GM10847 (cell line): ENCODE measurements around the gene C2CD4A.

Source experiments
- POLR2A ChIP-seq: IDR thresholded peaks from 2 replicates; pipeline ENCODE4 v1.6.1; 2011; ENCODE audit not compliant: insufficient read length; ENCODE audit errors: extremely low read depth

C2CD4A gene

DNA sequence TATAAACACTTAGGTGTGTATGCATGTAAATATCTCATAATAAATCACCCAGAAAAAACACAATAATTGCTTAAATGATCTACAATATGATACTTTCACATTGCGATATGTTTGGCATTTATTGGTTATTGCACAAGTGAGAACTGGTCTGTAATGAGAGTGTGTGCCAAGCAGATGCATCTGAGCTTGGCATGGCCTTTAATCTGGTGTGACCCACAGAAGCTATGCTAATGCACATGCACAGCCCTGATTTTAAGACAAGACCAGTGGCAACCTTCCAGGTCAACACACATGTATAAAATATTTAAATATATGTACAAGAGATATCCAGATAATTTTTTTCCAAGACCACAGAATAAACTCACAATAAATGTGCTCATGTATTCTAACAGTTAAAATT lies 42.7 kb downstream of the C2CD4A start:
- TF ChIP-seq POLR2A, result no peak

DNA sequence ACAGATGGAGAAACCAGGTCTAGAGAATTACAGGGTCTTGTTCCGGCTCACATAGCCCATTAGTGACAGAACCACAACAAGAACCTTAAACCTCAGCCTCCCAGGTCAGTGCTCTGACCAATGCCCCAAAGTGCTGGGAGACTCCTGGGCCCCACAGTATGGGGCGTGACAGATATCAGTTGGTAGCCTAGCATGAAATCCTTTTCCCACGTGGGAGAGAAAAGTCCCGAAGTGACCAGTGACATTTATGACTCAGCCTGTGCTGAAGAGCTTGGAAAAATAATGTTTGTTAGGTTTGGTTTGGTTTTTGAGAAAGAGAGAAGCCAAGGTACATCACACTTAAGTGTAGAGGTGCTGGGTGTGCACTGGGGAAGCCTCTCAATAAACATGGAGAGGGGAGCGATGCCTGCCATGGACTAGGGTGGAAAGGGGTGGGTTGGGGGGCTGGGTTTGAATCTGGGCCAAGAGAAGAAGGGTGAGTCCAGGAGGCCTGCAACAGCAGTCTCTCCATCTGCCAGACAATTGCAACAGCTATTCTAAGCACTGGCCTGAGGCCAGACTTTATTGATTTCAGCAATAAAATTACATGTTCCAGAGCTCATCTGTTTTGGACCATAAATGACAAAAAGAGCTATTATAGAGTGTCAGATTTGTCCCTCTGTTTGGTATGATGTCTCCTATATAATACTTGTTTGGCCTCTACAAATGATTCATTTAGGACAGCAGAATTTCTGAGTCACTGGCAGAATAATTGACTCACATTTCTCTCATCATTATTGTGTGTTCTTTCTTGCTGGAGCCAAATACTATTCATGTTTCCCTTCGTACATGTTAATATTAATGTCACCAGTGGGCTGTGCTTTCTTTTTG lies 43.4 kb downstream of the C2CD4A start:
- no peak for TF ChIP-seq POLR2A

DNA sequence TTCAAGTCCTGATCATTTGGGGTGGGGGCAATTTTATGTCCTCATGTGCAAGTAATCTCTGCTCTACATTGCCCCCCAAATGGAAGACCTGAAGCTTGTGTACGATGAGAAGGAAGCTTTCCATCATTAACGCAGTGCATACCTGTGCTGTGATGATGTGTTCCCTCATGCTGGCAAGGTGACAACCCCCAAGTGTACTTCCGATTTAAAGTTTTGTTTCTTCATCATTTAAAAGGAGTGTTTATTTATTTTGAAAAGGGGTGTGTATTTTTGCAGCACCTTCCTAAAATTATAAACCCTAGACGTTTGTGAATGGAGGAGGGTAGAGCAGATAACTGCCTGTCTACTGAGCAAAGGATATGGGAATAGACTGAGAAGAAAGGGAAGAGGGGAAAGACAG lies 45.3 kb downstream of the C2CD4A start:
- TF ChIP-seq POLR2A, result no peak

DNA sequence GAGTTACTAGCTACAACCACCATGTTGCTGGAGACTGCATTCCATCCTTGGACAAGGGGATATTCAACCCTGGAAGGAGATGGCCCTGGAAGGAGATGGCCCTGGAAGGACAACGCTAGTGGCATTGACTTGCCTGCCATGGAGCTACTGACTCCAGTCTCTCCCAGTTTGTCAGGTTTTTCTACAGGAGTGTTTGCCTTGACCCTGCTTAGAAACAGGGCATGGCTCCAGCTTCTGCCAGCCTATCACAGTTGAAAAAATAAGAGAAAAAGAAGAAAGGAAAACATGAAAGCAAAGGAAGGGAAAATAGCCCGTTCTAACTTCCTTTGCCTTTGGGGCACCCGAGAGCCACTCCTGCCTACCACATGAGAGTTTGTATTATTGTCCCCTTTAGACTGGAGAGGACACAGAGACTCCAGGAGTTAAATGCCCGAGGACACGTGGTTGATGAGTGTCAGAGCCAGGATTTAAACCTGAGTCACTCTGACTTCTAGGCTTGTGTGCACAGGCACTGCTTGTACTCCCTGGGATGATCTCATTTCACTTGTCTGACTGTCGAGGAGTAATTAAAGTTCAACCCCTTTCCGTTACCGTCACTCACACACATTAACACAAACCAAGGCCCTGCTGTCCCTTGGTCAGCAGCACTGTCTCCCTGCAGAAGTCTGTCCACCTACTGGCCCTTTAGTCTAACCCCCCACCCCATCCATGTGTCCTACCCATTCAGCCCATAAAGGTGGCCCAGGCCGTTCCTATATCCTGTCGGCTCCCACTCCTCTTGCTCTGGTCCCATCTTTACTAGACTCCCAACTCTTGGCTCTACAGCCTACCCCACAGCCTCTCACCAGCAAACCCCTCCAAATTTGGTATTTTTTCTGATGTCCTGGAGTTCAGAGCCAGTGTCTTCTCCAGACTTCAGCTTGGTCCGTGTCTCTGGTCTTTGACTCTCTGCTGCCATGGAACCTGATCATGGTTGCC lies 46.1 kb downstream of the C2CD4A start:
- no peak for TF ChIP-seq POLR2A

DNA sequence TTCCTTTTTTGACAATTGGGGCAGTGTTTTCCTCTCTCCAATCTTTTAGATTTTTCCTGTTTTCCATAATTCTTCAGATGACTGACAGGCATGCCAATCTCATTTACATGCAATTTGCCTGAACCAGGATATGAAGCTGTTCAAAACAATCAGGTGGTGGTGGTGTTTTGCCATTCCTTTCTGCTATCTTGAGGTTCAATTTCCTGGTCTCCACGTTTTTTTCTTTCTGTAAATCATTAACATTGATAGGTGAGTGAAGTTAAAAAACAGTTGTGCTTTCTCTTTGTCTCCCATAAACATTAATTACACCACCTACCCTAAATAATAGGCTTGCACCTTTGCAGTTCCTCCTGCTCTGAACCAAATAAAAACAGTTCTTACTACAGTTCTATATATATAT lies 49.1 kb downstream of the C2CD4A start:
- no peak for TF ChIP-seq POLR2A

DNA sequence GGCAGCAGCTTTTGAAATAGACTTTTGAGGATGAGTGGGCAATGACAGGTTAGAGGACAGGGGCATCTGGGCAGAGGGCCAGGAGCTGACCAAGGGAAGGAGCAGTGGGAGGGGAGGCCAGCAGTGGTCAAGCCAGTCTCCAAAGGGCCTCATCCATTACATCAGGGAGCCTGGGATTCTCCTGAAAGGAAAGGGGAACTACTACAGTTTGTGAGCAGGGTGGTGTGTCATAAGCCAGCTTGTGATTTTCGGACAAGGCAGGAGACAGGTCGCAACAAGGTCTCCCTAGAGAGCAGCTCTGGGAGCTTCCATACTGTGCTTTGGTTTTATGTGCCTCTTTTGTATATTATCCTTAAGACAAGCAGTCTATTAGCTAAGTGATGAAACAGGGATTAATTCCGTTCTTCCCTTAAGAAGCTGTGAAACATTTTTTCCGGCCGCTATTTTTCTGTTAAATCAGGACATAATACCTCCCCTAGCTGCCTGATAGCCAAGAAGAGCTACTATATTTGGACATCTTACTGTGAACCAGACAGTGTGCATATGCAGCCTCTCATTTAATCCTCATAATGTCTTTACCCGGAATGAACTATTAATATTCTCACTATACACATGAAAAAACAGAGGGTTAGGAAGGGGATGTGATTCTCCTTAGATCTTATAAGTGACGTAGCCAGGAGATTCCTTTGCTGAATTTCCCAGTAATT lies 51.9 kb downstream of the C2CD4A start:
- no peak for TF ChIP-seq POLR2A

DNA sequence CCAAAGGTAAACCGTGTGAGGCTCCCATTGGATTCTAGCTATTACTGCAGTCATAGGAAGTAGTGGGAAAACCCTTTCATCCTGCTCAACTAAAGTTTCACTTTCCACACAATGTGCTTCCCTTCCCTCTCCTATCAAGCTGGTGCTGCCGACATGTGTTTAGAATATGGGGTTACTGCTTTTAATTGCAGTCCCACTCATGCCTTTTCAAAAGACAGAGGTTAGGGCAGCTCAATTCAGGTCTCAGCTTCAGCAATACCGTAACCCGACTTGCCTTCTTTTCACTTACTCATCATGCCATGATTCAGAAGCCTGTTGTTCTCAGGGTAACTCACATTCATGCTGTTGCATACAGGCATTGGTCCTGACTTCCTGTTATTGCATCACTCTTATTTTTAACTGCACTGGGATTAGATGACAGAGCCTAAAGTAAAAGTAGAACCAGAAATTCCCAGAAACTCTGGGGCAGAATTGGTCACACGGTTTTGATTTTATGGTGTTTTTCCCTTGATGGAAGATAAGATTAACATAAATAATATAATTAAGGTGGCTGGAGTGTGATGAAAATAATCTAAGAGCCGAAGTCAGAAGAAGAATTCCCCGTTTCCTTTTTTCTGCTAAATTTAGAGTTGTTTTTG lies 52.6 kb downstream of the C2CD4A start:
- TF ChIP-seq POLR2A, result no peak

DNA sequence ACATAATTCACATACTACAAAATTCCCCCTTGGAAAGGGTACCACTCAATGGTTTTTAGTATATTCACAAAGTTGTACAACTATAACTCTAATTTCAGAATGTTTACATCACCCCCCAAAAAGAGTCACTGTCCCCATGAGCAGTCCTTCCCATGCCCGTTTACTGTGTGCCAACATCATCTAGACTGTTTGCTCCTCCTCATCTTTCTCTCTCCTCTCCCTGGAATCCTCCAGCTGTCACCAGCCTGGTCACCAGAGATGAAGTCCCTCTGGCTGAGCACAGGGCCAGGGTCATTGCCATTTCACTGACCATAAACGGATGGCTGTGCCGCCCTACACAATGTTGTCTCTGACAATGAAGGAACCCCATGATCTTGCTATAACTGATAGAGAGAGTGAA lies 53.1 kb downstream of the C2CD4A start:
- TF ChIP-seq POLR2A, result no peak
